Fibroblast of the aortic adventitia (primary cell): ENCODE results near the gene PADI1. TPM values are rescaled to one million over a fixed set of nuclear protein-coding genes. Genes with fewer than 3 reads are reported as not detected.

Experiments
- DNase-seq: peaks from one replicate; pipeline ENCODE4 v3.0.0-alpha.2; 2010; ENCODE audit warnings: low read depth
- H3K4me3 ChIP-seq: 2 replicates; pipeline ENCODE4 v1.5.1; 2011; ENCODE audit warnings: low read depth, mild to moderate bottlenecking, control low read depth, low read length, moderate library complexity
- total RNA-seq: library from RNA; depleted of rRNA; stranded (reverse); fragments of >200 nt; gene quantifications from 2 replicates; pipeline ENCODE4 v1.2.3, GENCODE V29; 2012; ENCODE audit warnings: low replicate concordance
- TF ChIP-seq, protein P1 (sequence below): IDR thresholded peaks from 2 replicates; pipeline ENCODE4 v1.5.1; 2011; ENCODE audit warnings: mild to moderate bottlenecking, low read length, control low read depth, inconsistent platforms; ENCODE audit not compliant: insufficient read depth

The PADI1 gene
- total RNA-seq, 1 donor, result 0.09 TPM

GRCh38 chr1:17168091-17168876 lies 36.6 kb upstream of the PADI1 start:
- TF ChIP-seq, protein P1, sequence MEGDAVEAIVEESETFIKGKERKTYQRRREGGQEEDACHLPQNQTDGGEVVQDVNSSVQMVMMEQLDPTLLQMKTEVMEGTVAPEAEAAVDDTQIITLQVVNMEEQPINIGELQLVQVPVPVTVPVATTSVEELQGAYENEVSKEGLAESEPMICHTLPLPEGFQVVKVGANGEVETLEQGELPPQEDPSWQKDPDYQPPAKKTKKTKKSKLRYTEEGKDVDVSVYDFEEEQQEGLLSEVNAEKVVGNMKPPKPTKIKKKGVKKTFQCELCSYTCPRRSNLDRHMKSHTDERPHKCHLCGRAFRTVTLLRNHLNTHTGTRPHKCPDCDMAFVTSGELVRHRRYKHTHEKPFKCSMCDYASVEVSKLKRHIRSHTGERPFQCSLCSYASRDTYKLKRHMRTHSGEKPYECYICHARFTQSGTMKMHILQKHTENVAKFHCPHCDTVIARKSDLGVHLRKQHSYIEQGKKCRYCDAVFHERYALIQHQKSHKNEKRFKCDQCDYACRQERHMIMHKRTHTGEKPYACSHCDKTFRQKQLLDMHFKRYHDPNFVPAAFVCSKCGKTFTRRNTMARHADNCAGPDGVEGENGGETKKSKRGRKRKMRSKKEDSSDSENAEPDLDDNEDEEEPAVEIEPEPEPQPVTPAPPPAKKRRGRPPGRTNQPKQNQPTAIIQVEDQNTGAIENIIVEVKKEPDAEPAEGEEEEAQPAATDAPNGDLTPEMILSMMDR, result no peak
- H3K4me3 ChIP-seq, result no peak overlapping the region

DNA sequence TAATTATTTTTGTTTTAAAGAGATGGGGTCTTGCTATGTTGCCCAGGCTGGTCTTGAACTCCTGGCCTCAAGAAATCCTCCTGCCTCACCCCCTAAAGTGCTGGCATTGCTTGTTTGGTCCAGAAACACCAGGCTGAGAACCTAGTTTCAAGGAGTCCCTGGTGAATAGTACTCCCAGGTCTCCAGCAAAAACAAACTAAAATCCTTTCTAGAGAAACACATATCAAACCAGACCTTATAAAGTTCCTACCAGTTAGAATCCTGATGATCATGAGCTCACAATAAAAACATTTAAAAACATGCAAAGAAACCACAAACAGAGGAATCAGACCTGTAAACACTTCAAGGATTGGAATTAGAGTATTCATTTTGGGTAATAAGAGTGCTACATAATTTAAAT lies 34.4 kb upstream of the PADI1 start:
- TF ChIP-seq, protein P1, result no peak

More at GRCh38 chr1:17168091-17168876, 36.6 kb upstream of the PADI1 start:
- peak; percentile 82 for DNase-seq

GRCh38 chr1:17173217-17173616 lies 31.7 kb upstream of the PADI1 start:
- TF ChIP-seq, protein P1, result no peak
- no peak overlapping the region for H3K4me3 ChIP-seq
- DNase-seq, result no peak

More for the DNA sequence above, 34.4 kb upstream of the PADI1 start:
- H3K4me3 ChIP-seq, result no peak overlapping the region
- DNase-seq, result peak; percentile 31

DNA sequence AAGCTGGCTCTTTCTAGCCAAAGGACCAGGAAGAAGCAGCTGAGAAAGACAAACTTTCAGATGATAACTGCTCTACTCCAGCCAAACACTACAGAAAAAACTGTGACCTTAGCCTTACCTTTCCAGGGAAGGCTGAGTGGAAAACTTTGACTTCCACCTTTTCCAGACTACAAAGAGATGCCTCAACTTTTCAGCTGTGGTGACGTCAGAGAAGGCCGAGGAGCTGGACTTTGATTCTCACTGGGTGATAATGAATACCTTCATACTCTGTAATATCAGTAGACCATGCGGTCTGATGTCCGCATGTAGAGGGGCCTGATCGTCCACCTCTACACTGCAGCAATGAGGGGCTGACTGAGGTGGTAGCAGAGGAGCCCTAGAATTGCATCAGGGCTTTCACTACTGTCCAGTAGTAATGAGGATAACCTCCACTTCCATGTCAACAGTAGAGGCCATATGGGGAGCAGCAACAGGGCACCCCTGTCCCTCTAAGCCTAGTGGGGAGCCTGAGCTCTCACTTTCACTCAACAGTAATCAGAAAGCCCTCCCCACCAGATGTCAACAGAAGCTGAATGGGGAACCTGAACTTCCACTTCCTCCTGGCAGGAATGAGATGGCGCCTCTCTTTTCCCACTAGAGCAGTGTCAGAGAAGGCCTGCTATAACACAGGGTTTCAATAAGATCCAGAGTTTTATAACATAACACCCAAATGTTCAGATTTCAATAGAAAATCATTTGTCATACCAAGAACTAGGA lies 28.4 kb upstream of the PADI1 start:
- TF ChIP-seq, protein P1, result no peak
- no peak overlapping the region for H3K4me3 ChIP-seq
- DNase-seq, result no peak

GRCh38 chr1:17177651-17178050 lies 27.3 kb upstream of the PADI1 start:
- no peak for DNase-seq
- TF ChIP-seq, protein P1, result no peak
- H3K4me3 ChIP-seq, result no peak overlapping the region

DNA sequence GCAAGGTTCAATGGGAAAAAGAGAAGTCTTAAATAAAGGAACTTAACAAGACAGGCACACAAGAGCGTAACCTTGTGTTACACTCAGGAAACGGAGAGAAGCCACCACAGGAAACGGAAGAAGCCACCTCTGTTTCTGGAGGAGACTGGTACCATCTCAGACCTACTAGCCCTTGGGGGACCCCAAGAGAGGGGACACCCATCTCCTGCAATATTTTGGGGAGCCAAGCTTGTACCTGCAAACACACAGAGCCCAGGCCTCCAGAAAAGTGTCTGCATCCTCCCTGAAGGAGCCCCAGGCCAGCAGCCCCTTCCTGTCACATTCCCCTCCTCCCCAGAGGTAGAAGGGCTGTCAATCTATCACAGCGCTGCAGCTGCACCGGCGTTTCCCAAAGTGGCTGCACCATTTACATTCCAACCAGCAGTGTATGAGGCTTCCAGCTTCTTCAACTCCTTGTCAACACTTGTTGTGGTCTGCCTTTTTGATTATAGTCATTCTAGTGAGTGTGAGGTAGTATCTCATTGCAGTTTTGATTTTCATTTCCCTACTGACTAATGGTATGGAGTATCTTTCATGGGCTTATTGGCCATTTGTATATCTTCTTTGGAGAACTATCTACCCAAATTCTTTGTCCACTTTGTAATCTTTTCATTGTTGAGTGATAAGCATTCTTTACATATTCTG lies 23.0 kb upstream of the PADI1 start:
- no peak for DNase-seq
- TF ChIP-seq, protein P1, result no peak
- no peak overlapping the region for H3K4me3 ChIP-seq
